HG02981 (cell line): ENCODE measurements around the gene MUC5AC.
"Not testable (repeated sequence)": the region's sequence is repeated elsewhere in the genome, so short reads cannot be mapped to it uniquely, and the experiment has no call there.

ENCODE experiments used
- ATAC-seq: cut with Tn5 transposase; IDR thresholded peaks from one replicate; pipeline ENCODE4 v1.9.1; 2021; ENCODE audit warnings: mild to moderate bottlenecking, moderate library complexity; ENCODE audit not compliant: unreplicated experiment

Gene MUC5AC

GRCh38 chr11:1157645-1158591 lies at the start of gene MUC5AC:
Gene MUC5AC (plus strand): TSS chr11:1157953. CDS start chr11:1158000, 47 bp downstream.
- no peak for ATAC-seq

GRCh38 chr11:1108246-1108900 lies 49.4 kb upstream of the MUC5AC start:
- ATAC-seq, result no peak

- ATAC-seq, result no peak
Observed at GRCh38 chr11:1109101-1109917, 48.4 kb upstream of the MUC5AC start.

GRCh38 chr11:1109918-1110705 lies 47.6 kb upstream of the MUC5AC start:
- no peak for ATAC-seq

GRCh38 chr11:1111545-1112212 lies 46.1 kb upstream of the MUC5AC start:
- no peak for ATAC-seq

- ATAC-seq, result no peak
Observed at GRCh38 chr11:1112351-1113191, 45.2 kb upstream of the MUC5AC start.

- no peak for ATAC-seq
Observed at GRCh38 chr11:1113405-1114201, 44.1 kb upstream of the MUC5AC start.

GRCh38 chr11:1115292-1115691 lies 42.5 kb upstream of the MUC5AC start:
- not testable (repeated sequence) for ATAC-seq

- no peak for ATAC-seq
Observed at GRCh38 chr11:1116104-1116503, 41.6 kb upstream of the MUC5AC start.

- no peak for ATAC-seq
Observed at GRCh38 chr11:1116666-1117390, 40.9 kb upstream of the MUC5AC start.

- ATAC-seq, result no peak
Observed at GRCh38 chr11:1117992-1118391, 39.8 kb upstream of the MUC5AC start.

- ATAC-seq, result no peak
Observed at GRCh38 chr11:1118755-1119603, 38.8 kb upstream of the MUC5AC start.

GRCh38 chr11:1119604-1120146 lies 38.1 kb upstream of the MUC5AC start:
- ATAC-seq, result no peak

GRCh38 chr11:1120532-1121330 lies 37.0 kb upstream of the MUC5AC start:
- no peak for ATAC-seq

GRCh38 chr11:1121331-1121812 lies 36.4 kb upstream of the MUC5AC start:
- no peak for ATAC-seq
